ENCODE results near the gene KRTAP19-3. TPM values are rescaled to one million over a fixed set of nuclear protein-coding genes. Genes with fewer than 3 reads are reported as not detected.

KRTAP19-3 gene
- polyA plus RNA-seq, 3 donors: not detected

DNA sequence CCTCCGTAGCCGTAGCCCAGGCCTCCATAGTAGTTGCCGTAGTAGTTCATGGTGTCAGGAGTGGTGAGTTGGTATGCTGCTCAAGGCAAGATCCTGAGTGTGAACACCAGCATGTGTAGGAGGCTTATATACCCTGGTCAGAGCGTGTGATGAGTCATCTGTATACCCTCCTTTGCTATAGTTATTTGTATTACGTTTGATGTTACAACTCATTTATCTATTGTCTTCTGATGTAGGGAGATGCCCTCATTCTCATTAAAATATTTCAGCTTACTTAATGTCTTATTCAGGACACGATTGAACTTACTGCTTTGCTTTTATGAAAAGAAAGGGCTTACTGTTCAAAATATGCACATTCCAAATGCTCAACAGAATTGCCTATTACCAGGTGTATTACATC is 10.2 kb upstream of the KRTAP19-3 start, which contains the start of gene KRTAP19-5:
TSS of gene KRTAP19-5 (minus strand) at position 101 of the 400 bp plus-strand sequence. CDS start at position 50, 51 bp downstream.
- no peak for DNase-seq
- no peak within 1 kb of the TSS for H3K27ac Mint-ChIP-seq
- H2AFZ ChIP-seq (ENCODE audit: insufficient read depth, low read depth, low read length, poor library complexity, severe bottlenecking): no peak within 1 kb of the TSS
- peaks cover 0 to 6% (median 3%) of the 10 kb centered on the region in 7 donors for H3K9me3 Mint-ChIP-seq
- no peaks in the 10 kb centered on the region for H3K27me3 Mint-ChIP-seq (ENCODE audit: low read depth in 3 of 3)
- H3K4me3 Mint-ChIP-seq: no peak within 1 kb of the TSS
- no peak within 1 kb of the TSS for H3K4me2 ChIP-seq (replicated peaks; ENCODE audit: extremely low read depth, low read length, poor library complexity, severe bottlenecking)
- no peak within 1 kb of the TSS for H3K9ac ChIP-seq (ENCODE audit: insufficient read depth, low read length, poor library complexity, severe bottlenecking)
- H3K27me3 ChIP-seq (ENCODE audit: control insufficient read depth in 2 of 2, insufficient read depth in 2 of 2, low read length in 2 of 2): no peaks in the 10 kb centered on the region
- intact Hi-C loops (cut with micrococcal nuclease): no loop called here
- no peaks in the 10 kb centered on the region for H3K36me3 ChIP-seq (replicated peaks in 1 of 2; ENCODE audit: control insufficient read depth in 1 of 2, insufficient read depth in 2 of 2, low read length in 2 of 2)
- TF ChIP-seq, protein P1, sequence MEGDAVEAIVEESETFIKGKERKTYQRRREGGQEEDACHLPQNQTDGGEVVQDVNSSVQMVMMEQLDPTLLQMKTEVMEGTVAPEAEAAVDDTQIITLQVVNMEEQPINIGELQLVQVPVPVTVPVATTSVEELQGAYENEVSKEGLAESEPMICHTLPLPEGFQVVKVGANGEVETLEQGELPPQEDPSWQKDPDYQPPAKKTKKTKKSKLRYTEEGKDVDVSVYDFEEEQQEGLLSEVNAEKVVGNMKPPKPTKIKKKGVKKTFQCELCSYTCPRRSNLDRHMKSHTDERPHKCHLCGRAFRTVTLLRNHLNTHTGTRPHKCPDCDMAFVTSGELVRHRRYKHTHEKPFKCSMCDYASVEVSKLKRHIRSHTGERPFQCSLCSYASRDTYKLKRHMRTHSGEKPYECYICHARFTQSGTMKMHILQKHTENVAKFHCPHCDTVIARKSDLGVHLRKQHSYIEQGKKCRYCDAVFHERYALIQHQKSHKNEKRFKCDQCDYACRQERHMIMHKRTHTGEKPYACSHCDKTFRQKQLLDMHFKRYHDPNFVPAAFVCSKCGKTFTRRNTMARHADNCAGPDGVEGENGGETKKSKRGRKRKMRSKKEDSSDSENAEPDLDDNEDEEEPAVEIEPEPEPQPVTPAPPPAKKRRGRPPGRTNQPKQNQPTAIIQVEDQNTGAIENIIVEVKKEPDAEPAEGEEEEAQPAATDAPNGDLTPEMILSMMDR (IDR thresholded peaks at IDR 0.05): no peak
- H3K27ac ChIP-seq (ENCODE audit: low read depth in 1 of 2, low read length in 2 of 2): no peak within 1 kb of the TSS
- no peaks in the 10 kb centered on the region for H3K4me1 Mint-ChIP-seq
- WGBS (ENCODE audit: insufficient coverage): 93% methylated on average over 3 of the region's 6 CpGs
- no peak within 1 kb of the TSS for H3K4me3 ChIP-seq (replicated peaks in 1 of 3; ENCODE audit: low read depth in 2 of 3, low read length in 3 of 3)
- H3K4me1 ChIP-seq (ENCODE audit: control insufficient read depth in 1 of 2, insufficient read depth in 2 of 2, low read length in 2 of 2): no peaks in the 10 kb centered on the region
- no peaks in the 10 kb centered on the region for H3K79me2 ChIP-seq (ENCODE audit: insufficient read depth, low read length)
- peaks cover 4 to 5% of the 10 kb centered on the region in 2 donors for H3K9me3 ChIP-seq (replicated peaks in 1 of 2; ENCODE audit: control insufficient read depth in 1 of 2, insufficient read depth in 1 of 2, low read length in 2 of 2)
- no peaks in the 10 kb centered on the region for H4K20me1 ChIP-seq (ENCODE audit: insufficient read depth, low read length)
- no peaks in the 10 kb centered on the region for H3K36me3 Mint-ChIP-seq

- TF ChIP-seq, protein P1 (IDR thresholded peaks at IDR 0.05): no peak
- no peaks in the 10 kb centered on the region for H3K36me3 Mint-ChIP-seq
- H3K4me1 ChIP-seq (ENCODE audit: control insufficient read depth in 1 of 2, insufficient read depth in 2 of 2, low read length in 2 of 2): no peaks in the 10 kb centered on the region
- intact Hi-C loops (cut with micrococcal nuclease): no loop called here
- peaks cover 11 to 16% of the 10 kb centered on the region in 2 donors for H3K9me3 ChIP-seq (replicated peaks in 1 of 2; ENCODE audit: control insufficient read depth in 1 of 2, insufficient read depth in 1 of 2, low read length in 2 of 2)
- no peaks in the 10 kb centered on the region for H3K27me3 ChIP-seq (ENCODE audit: control insufficient read depth in 2 of 2, insufficient read depth in 2 of 2, low read length in 2 of 2)
- no peaks in the 10 kb centered on the region for H3K36me3 ChIP-seq (replicated peaks in 1 of 2; ENCODE audit: control insufficient read depth in 1 of 2, insufficient read depth in 2 of 2, low read length in 2 of 2)
- H3K9ac ChIP-seq (ENCODE audit: insufficient read depth, low read length, poor library complexity, severe bottlenecking): no peak within 1 kb of the TSS
- no peak within 1 kb of the TSS for H3K4me3 Mint-ChIP-seq
- H3K79me2 ChIP-seq (ENCODE audit: insufficient read depth, low read length): no peaks in the 10 kb centered on the region
- H3K27ac ChIP-seq (ENCODE audit: low read depth in 1 of 2, low read length in 2 of 2): no peak within 1 kb of the TSS
- peaks cover 0 to 14% (median 6%) of the 10 kb centered on the region in 7 donors for H3K9me3 Mint-ChIP-seq
- H4K20me1 ChIP-seq (ENCODE audit: insufficient read depth, low read length): no peaks in the 10 kb centered on the region
- H3K27me3 Mint-ChIP-seq (ENCODE audit: low read depth in 3 of 3): peaks cover 0 to 2% (median 0%) of the 10 kb centered on the region in 3 donors
- no peaks in the 10 kb centered on the region for H3K4me1 Mint-ChIP-seq
- H3K27ac Mint-ChIP-seq: no peak within 1 kb of the TSS
- H3K4me2 ChIP-seq (replicated peaks; ENCODE audit: extremely low read depth, low read length, poor library complexity, severe bottlenecking): no peak within 1 kb of the TSS
- no peak within 1 kb of the TSS for H2AFZ ChIP-seq (ENCODE audit: insufficient read depth, low read depth, low read length, poor library complexity, severe bottlenecking)
- no peak for DNase-seq
- H3K4me3 ChIP-seq (replicated peaks in 1 of 3; ENCODE audit: low read depth in 2 of 3, low read length in 3 of 3): no peak within 1 kb of the TSS
- 67% methylated on average over 2 of the region's 4 CpGs for WGBS (ENCODE audit: insufficient coverage)
Observed at GRCh38 chr21:30497065-30497464, 5.3 kb upstream of the KRTAP19-3 start, which contains the start of gene KRTAP19-4. TSS of gene KRTAP19-4 (minus strand) at chr21:30497165. CDS start at chr21:30497110, 55 bp downstream.
